SK-N-SH (cell line): Measurements from ENCODE around the gene SNRNP27. TPM values are rescaled to one million over a fixed set of nuclear protein-coding genes. Genes with fewer than 3 reads are reported as not detected.
A peak's percentile ranks its signal among the peaks of the same experiment; 100 is the strongest.

Source experiments
- CTCF ChIA-PET: fragments of 300-600, 350-600 bp; formaldehyde crosslinking; extraction: SDS; loops from one replicate; lab custom pipeline; 2021; lab: Yijun Ruan, JAX
- POLR2A ChIA-PET: fragments of 350-600 bp; sonication (Branson Sonifier 250); formaldehyde crosslinking; extraction: SDS; loops from one replicate; lab custom pipeline; 2020; ENCODE audit warnings: antibody characterized with exemption, inconsistent platforms; lab: Yijun Ruan, JAX
- DNase-seq: peaks from one replicate; pipeline ENCODE4 v3.0.0; 2012
- H2AFZ ChIP-seq: fragments of 200-600 bp; sonication (generic); 2 replicates; pipeline ENCODE4 v1.8.1; 2016; ENCODE audit warnings: antibody characterized with exemption, mild to moderate bottlenecking, low read depth
- H3F3A ChIP-seq: fragments of 200-600 bp; sonication (generic); replicated peaks from 2 replicates; pipeline ENCODE3; 2016; ENCODE audit warnings: antibody characterized with exemption, mild to moderate bottlenecking; ENCODE audit not compliant: insufficient read depth
- H3K27ac ChIP-seq, 2 experiments: fragments of 200-500 bp in 1 of 2; fragments of 200-600 bp in 1 of 2; sonication (Bioruptor generic) in 1 of 2; sonication (generic), shearing (Covaris generic) in 1 of 2; 2 replicates each; pipeline versions ENCODE4 v1.5.1 to v1.6.1; 2014 to 2016; ENCODE audit warnings: low read depth in 2 of 2, inconsistent platforms in 1 of 2, low read length in 1 of 2, mild to moderate bottlenecking in 1 of 2, mixed read lengths in 1 of 2
- H3K27me3 ChIP-seq: fragments of 200-600 bp; sonication (generic), shearing (Covaris generic); 2 replicates; pipeline ENCODE4 v1.6.1; 2016; ENCODE audit warnings: mixed run types; ENCODE audit not compliant: insufficient read depth
- H3K36me3 ChIP-seq, 2 experiments: fragments of 200-500 bp in 1 of 2; fragments of 200-600 bp in 1 of 2; sonication (Bioruptor generic) in 1 of 2; sonication (generic) in 1 of 2; replicated peaks in 1 of 2; 2 replicates each; pipeline versions ENCODE3 to v1.5.1; 2014 to 2016; ENCODE audit warnings: low read length in 1 of 2, mild to moderate bottlenecking in 1 of 2; ENCODE audit not compliant: insufficient read depth in 2 of 2, control insufficient read depth in 1 of 2
- H3K4me1 ChIP-seq, 2 experiments: fragments of 200-500 bp in 1 of 2; fragments of 200-600 bp in 1 of 2; sonication (Bioruptor generic) in 1 of 2; sonication (generic), shearing (Covaris generic) in 1 of 2; 2 replicates each; pipeline versions ENCODE4 v1.5.1 to v1.6.1; 2014 to 2016; ENCODE audit warnings: low read depth in 1 of 2, low read length in 1 of 2, mixed run types in 1 of 2; ENCODE audit not compliant: insufficient read depth in 2 of 2, control insufficient read depth in 1 of 2
- H3K4me2 ChIP-seq: fragments of 200-600 bp; sonication (generic), shearing (Covaris generic); 2 replicates; pipeline ENCODE4 v1.6.1; 2017; ENCODE audit warnings: mixed run types
- H3K4me3 ChIP-seq, 2 experiments: fragments of 200-500 bp in 1 of 2; fragments of 200-600 bp in 1 of 2; sonication (Bioruptor generic) in 1 of 2; sonication (generic), shearing (Covaris generic) in 1 of 2; 2 replicates each; pipeline versions ENCODE4 v1.5.1 to v1.8.1; 2014 to 2016; ENCODE audit warnings: low read depth in 2 of 2, inconsistent platforms in 1 of 2, low read length in 1 of 2, mild to moderate bottlenecking in 1 of 2, mixed read lengths in 1 of 2, moderate library complexity in 1 of 2
- H3K79me2 ChIP-seq: fragments of 200-600 bp; sonication (generic); 2 replicates; pipeline ENCODE4 v1.8.1; 2017; ENCODE audit warnings: mild to moderate bottlenecking; ENCODE audit not compliant: insufficient read depth
- H3K9ac ChIP-seq: fragments of 200-600 bp; sonication (generic); 2 replicates; pipeline ENCODE4 v1.6.1; 2017; ENCODE audit warnings: mixed run types
- H3K9me2 ChIP-seq: fragments of 200-600 bp; sonication (generic); 2 replicates; pipeline ENCODE4 v1.6.1; 2017; ENCODE audit warnings: mixed run types
- H3K9me3 ChIP-seq: fragments of 200-600 bp; sonication (generic); 2 replicates; pipeline ENCODE4 v1.6.1; 2017; ENCODE audit warnings: mixed run types, mild to moderate bottlenecking, moderate library complexity
- H4K20me1 ChIP-seq: fragments of 200-600 bp; sonication (generic); 2 replicates; pipeline ENCODE4 v1.6.1; 2017; ENCODE audit warnings: mild to moderate bottlenecking, mixed run types; ENCODE audit not compliant: insufficient read depth
- ELF1 ChIP-seq: IDR thresholded peaks from 2 replicates; pipeline ENCODE4 v1.4.0; 2012
- EP300 ChIP-seq, 2 experiments: IDR thresholded peaks; 2 replicates each; pipeline versions ENCODE4 v1.4.0 to v1.6.1; 2012; ENCODE audit warnings: borderline replicate concordance in 1 of 2, low read depth in 1 of 2, low read length in 1 of 2
- EZH2phosphoT487 ChIP-seq: fragments of 200-600 bp; sonication (generic); IDR thresholded peaks from 2 replicates; pipeline ENCODE4 v1.6.1; 2017; ENCODE audit warnings: low read depth, mixed run types, mild to moderate bottlenecking, antibody characterized with exemption, moderate library complexity, borderline replicate concordance
- FOXM1 ChIP-seq: IDR thresholded peaks from 2 replicates; pipeline ENCODE4 v1.4.0; 2012; ENCODE audit warnings: low read depth, mild to moderate bottlenecking
- GATA2 ChIP-seq: sonication (generic); formaldehyde crosslinking; IDR thresholded peaks from 2 replicates; pipeline ENCODE4 v1.5.0; 2020; ENCODE audit warnings: mild to moderate bottlenecking, missing genetic modification reagents
- IRF3 ChIP-seq: fragments of 150-350 bp; IDR thresholded peaks from 2 replicates; pipeline ENCODE4 v1.6.1; 2016; ENCODE audit warnings: mild to moderate bottlenecking, low read depth, low read length
- JUND ChIP-seq: IDR thresholded peaks from 2 replicates; pipeline ENCODE4 v1.4.0; 2012
- MEF2A ChIP-seq: IDR thresholded peaks from 2 replicates; pipeline ENCODE4 v1.4.0; 2012; ENCODE audit warnings: low read depth, borderline replicate concordance
- NFIC ChIP-seq: IDR thresholded peaks from 2 replicates; pipeline ENCODE4 v1.4.0; 2012; ENCODE audit warnings: borderline replicate concordance
- NRF1 ChIP-seq: IDR thresholded peaks from 2 replicates; pipeline ENCODE4 v1.6.1; 2012; ENCODE audit warnings: low read depth, mild to moderate bottlenecking, low read length
- PBX3 ChIP-seq: IDR thresholded peaks from 2 replicates; pipeline ENCODE4; 2012
- RAD21 ChIP-seq: IDR thresholded peaks from 2 replicates; pipeline ENCODE4 v1.6.1; 2012; ENCODE audit warnings: mild to moderate bottlenecking, low read length
- RCOR1 ChIP-seq: fragments of 150-350 bp; IDR thresholded peaks from 2 replicates; pipeline ENCODE4 v1.6.1; 2017; ENCODE audit warnings: antibody characterized with exemption, low read length
- SIN3A ChIP-seq: IDR thresholded peaks from 2 replicates; pipeline ENCODE4 v1.6.1; 2012; ENCODE audit warnings: low read depth, mild to moderate bottlenecking, low read length, moderate library complexity, borderline replicate concordance
- TCF12 ChIP-seq: IDR thresholded peaks from 2 replicates; pipeline ENCODE4 v1.4.0; 2012
- TEAD4 ChIP-seq: IDR thresholded peaks from 2 replicates; pipeline ENCODE4 v1.4.0; 2012; ENCODE audit warnings: mild to moderate bottlenecking, borderline replicate concordance; ENCODE audit not compliant: insufficient read depth
- USF1 ChIP-seq: IDR thresholded peaks from 2 replicates; pipeline ENCODE4 v1.4.0; 2012; ENCODE audit warnings: low read depth, borderline replicate concordance
- YY1 ChIP-seq: IDR thresholded peaks from 2 replicates; pipeline ENCODE4 v1.4.0; 2012; ENCODE audit warnings: low read depth, mild to moderate bottlenecking
- ZBTB33 ChIP-seq: IDR thresholded peaks from 2 replicates; pipeline ENCODE4 v1.4.0; 2012; ENCODE audit warnings: low read depth, borderline replicate concordance
- WGBS: methylation state at CpG from one replicate; pipeline ENCODE4 v1.1.6; 2017; ENCODE audit warnings: low lambda C conversion rate; 5-methylcytosine and 5-hydroxymethylcytosine counted together
- polyA plus RNA-seq, 3 experiments: library from polyadenylated mRNA; depleted of rRNA; stranded (reverse); fragments of >200 nt; gene quantifications; 2 replicates each; pipeline ENCODE4 v1.2.3, GENCODE V29; 2012

The SNRNP27 gene
- polyA plus RNA-seq, 1 of the 3 experiments (the other 2 are of a cell fraction): 68.4 TPM

GRCh38 chr2:69946351-69947324, 52.9 kb downstream of the SNRNP27 start:
- ChIA-PET POLR2A (no interaction called here), CTCF (interaction anchor here (1.0 kb wide), 1 partner anchor 222 kb away, joined by 3 read pairs; no protein-coding TSS in a partner anchor)
- H3K79me2 ChIP-seq: no peaks in the 10 kb centered on the region
- peak overlapping the region; percentile 35 for H3K4me2 ChIP-seq
- H3K36me3 ChIP-seq: peaks cover 5 to 14% of the 10 kb centered on the region in 2 experiments
- WGBS: 70% methylated on average over 13 of the region's 13 CpGs
- H3K9me2 ChIP-seq: no peaks in the 10 kb centered on the region
- no peak for DNase-seq
- no peaks in the 10 kb centered on the region for H4K20me1 ChIP-seq
- no peak overlapping the region for H3K4me3 ChIP-seq
- H3K27me3 ChIP-seq: no peaks in the 10 kb centered on the region
- no peak overlapping the region for H2AFZ ChIP-seq
- H3K27ac ChIP-seq: no peak overlapping the region; a peak in 1 of 4 replicates
- no peaks in the 10 kb centered on the region for H3K9me3 ChIP-seq
- H3K9ac ChIP-seq: no peak overlapping the region
- TF ChIP-seq GATA2 (CRISPR knock-in tag): no peak
- no peak for TF ChIP-seq EZH2phosphoT487
- TF ChIP-seq TCF12: peak; percentile 16; the same call in 1 of the 2 replicates
- peaks cover 0 to 8% of the 10 kb centered on the region in 2 experiments; a peak in 1 of 4 replicates for H3K4me1 ChIP-seq
- H3F3A ChIP-seq: no peaks in the 10 kb centered on the region

GRCh38 chr2:69947325-69947931, 53.7 kb downstream of the SNRNP27 start:
- Histone ChIP-seq H3F3A (no peaks in the 10 kb centered on the region), H4K20me1 (no peaks in the 10 kb centered on the region), H3K4me3 (no peak overlapping the region), H3K27me3 (no peaks in the 10 kb centered on the region), H3K4me2 (no peak overlapping the region), H3K79me2 (no peaks in the 10 kb centered on the region), H3K9me3 (no peaks in the 10 kb centered on the region), H3K4me1 (peaks cover 0 to 8% of the 10 kb centered on the region in 2 experiments; a peak in 1 of 4 replicates), H3K9ac (no peak overlapping the region), H3K9me2 (no peaks in the 10 kb centered on the region), H3K27ac (no peak overlapping the region), H2AFZ (no peak overlapping the region), H3K36me3 (peaks cover 0 to 8% of the 10 kb centered on the region in 2 experiments)
- 96% methylated on average over 4 of the region's 4 CpGs for WGBS
- DNase-seq: no peak
- POLR2A ChIA-PET: no interaction called here
- CTCF ChIA-PET: no interaction called here
- no peak for TF ChIP-seq RAD21
- no peak for TF ChIP-seq FOXM1
- TF ChIP-seq ELF1: no peak
- no peak for TF ChIP-seq ZBTB33
- TF ChIP-seq EP300 (IDR thresholded peaks at IDR 0.05; ENCODE audit: borderline replicate concordance in 1 of 2, low read depth in 1 of 2, low read length in 1 of 2): no peak
- TF ChIP-seq SIN3A: no peak
- no peak for TF ChIP-seq NFIC
- TF ChIP-seq TEAD4: no peak
- no peak for TF ChIP-seq MEF2A
- TF ChIP-seq TCF12: no peak
- no peak for TF ChIP-seq USF1
- TF ChIP-seq YY1: no peak
- no peak for TF ChIP-seq EZH2phosphoT487
- no peak for TF ChIP-seq JUND
- TF ChIP-seq PBX3: no peak
- TF ChIP-seq RCOR1: no peak
- TF ChIP-seq NRF1: no peak
- no peak for TF ChIP-seq IRF3
